MM.1S (cell line): Measurements from ENCODE around the gene OTOP2.
A peak's percentile ranks its signal among the peaks of the same experiment; 100 is the strongest.

Experiments used
- DNase-seq: peaks from one replicate; pipeline ENCODE4 v3.0.0-alpha.2; 2015
- H2AFZ ChIP-seq: fragments of 300-600 bp; sonication (generic); 2 replicates; pipeline ENCODE4 v1.6.0; 2016; ENCODE audit warnings: antibody characterized with exemption, low read length
- H3F3A ChIP-seq: fragments of 300-600 bp; sonication (generic); 2 replicates; pipeline ENCODE4 v1.6.1; 2016; ENCODE audit warnings: mild to moderate bottlenecking, antibody characterized with exemption, low read length, moderate library complexity, mixed read lengths; ENCODE audit not compliant: insufficient read depth
- H3K27ac ChIP-seq: fragments of 300-600 bp; sonication (generic); 2 replicates; pipeline ENCODE4 v1.5.1; 2016; ENCODE audit warnings: mild to moderate bottlenecking, low read length
- H3K27me3 ChIP-seq: fragments of 300-600 bp; sonication (generic); replicated peaks from 2 replicates; pipeline ENCODE4 v1.6.0; 2016; ENCODE audit warnings: low read length; ENCODE audit not compliant: insufficient read depth
- H3K36me3 ChIP-seq: fragments of 300-600 bp; sonication (generic); replicated peaks from 2 replicates; pipeline ENCODE4 v1.6.1; 2016; ENCODE audit warnings: mild to moderate bottlenecking, low read length, mixed read lengths; ENCODE audit not compliant: insufficient read depth
- H3K4me1 ChIP-seq: fragments of 300-600 bp; sonication (generic); 2 replicates; pipeline ENCODE4 v1.6.1; 2016; ENCODE audit warnings: low read length, mixed read lengths
- H3K4me2 ChIP-seq: fragments of 300-600 bp; sonication (generic); 2 replicates; pipeline ENCODE4 v1.6.0; 2016; ENCODE audit warnings: low read depth, low read length
- H3K4me3 ChIP-seq: fragments of 300-600 bp; sonication (generic); 2 replicates; pipeline ENCODE4 v1.5.1; 2016; ENCODE audit warnings: low read length, mixed read lengths
- H3K79me2 ChIP-seq: fragments of 300-600 bp; sonication (generic); 2 replicates; pipeline ENCODE4 v1.6.1; 2016; ENCODE audit warnings: mixed run types, low read length, mixed read lengths
- H3K9ac ChIP-seq: fragments of 300-600 bp; sonication (generic); 2 replicates; pipeline ENCODE4 v1.6.1; 2016; ENCODE audit warnings: low read length, mixed read lengths
- H3K9me2 ChIP-seq: fragments of 300-600 bp; sonication (generic); replicated peaks from 2 replicates; pipeline ENCODE4 v1.6.1; 2016; ENCODE audit warnings: mild to moderate bottlenecking, low read length, mixed read lengths; ENCODE audit not compliant: insufficient read depth
- H3K9me3 ChIP-seq: fragments of 300-600 bp; sonication (generic); replicated peaks from 2 replicates; pipeline ENCODE4 v1.6.1; 2016; ENCODE audit warnings: mild to moderate bottlenecking, low read length, mixed read lengths; ENCODE audit not compliant: insufficient read depth
- H4K20me1 ChIP-seq: fragments of 300-600 bp; sonication (generic); 2 replicates; pipeline ENCODE4 v1.6.1; 2016; ENCODE audit warnings: mild to moderate bottlenecking, low read length, moderate library complexity, mixed read lengths; ENCODE audit not compliant: insufficient read depth
- EZH2 ChIP-seq: fragments of 300-600 bp; sonication (generic); optimal IDR thresholded peaks from 2 replicates; pipeline ENCODE3; 2017; ENCODE audit warnings: low read depth, mild to moderate bottlenecking, antibody characterized with exemption, low read length, mixed read lengths
- EZH2phosphoT487 ChIP-seq: fragments of 300-600 bp; sonication (generic); IDR thresholded peaks from 2 replicates; pipeline ENCODE4 v1.6.1; 2018; ENCODE audit warnings: antibody characterized with exemption, low read length
- TF ChIP-seq, protein P1 (sequence below): fragments of 300-600 bp; sonication (generic); IDR thresholded peaks from 2 replicates; pipeline ENCODE4 v1.5.1; 2016; ENCODE audit warnings: antibody characterized with exemption, low read length, mixed read lengths

Gene OTOP2

DNA sequence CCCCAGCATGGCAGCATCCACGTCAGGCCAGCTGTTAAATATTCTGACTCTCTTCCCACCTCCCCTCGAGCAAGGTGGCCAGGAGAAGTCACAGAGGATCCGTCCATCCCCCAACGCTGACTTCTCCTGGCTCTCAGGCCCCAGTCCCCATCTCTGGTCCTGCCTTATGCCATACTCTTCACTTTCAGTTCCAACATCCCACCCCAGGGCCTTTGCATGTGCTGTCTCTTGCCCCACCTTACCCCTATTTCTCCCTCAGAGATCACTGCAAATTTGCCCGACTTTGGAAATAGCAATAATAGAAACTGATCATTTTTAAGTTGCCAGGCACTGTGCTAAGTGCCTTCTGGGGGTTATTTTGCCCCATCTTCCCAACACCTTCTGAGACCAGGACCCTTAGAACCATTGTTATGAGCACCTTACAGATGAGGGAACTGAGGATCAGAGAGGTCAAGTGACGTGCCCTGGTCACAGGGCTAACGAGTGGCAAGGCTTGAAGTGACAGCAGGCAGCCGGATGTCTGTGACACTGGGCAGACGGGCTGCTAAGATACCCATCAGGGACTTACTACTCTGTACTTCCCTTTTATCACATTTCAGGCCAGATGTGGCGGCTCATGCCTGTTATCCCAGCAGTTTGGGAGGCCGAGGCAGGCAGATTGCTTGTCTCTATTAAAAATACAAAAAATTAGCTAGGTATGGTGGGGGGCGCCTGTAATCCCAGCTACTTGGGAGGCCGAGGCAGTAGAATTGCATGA is 30.8 kb downstream of the OTOP2 start:
- H3K9ac ChIP-seq = no peak overlapping the region
- H3K4me3 ChIP-seq = no peak overlapping the region
- H2AFZ ChIP-seq = no peak overlapping the region
- no peaks in the 10 kb centered on the region for H3K79me2 ChIP-seq
- H4K20me1 ChIP-seq = no peaks in the 10 kb centered on the region
- H3K27ac ChIP-seq = no peak overlapping the region
- H3K4me1 ChIP-seq = no peaks in the 10 kb centered on the region
- H3K36me3 ChIP-seq = no peaks in the 10 kb centered on the region
- no peaks in the 10 kb centered on the region for H3F3A ChIP-seq
- no peak for DNase-seq
- H3K9me2 ChIP-seq = no peaks in the 10 kb centered on the region
- TF ChIP-seq EZH2phosphoT487 (no peak), EZH2 (no peak)
- TF ChIP-seq, protein P1, sequence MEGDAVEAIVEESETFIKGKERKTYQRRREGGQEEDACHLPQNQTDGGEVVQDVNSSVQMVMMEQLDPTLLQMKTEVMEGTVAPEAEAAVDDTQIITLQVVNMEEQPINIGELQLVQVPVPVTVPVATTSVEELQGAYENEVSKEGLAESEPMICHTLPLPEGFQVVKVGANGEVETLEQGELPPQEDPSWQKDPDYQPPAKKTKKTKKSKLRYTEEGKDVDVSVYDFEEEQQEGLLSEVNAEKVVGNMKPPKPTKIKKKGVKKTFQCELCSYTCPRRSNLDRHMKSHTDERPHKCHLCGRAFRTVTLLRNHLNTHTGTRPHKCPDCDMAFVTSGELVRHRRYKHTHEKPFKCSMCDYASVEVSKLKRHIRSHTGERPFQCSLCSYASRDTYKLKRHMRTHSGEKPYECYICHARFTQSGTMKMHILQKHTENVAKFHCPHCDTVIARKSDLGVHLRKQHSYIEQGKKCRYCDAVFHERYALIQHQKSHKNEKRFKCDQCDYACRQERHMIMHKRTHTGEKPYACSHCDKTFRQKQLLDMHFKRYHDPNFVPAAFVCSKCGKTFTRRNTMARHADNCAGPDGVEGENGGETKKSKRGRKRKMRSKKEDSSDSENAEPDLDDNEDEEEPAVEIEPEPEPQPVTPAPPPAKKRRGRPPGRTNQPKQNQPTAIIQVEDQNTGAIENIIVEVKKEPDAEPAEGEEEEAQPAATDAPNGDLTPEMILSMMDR = no peak
- peaks cover 75% of the 10 kb centered on the region for H3K27me3 ChIP-seq
- no peaks in the 10 kb centered on the region for H3K9me3 ChIP-seq
- H3K4me2 ChIP-seq = no peak overlapping the region

DNA sequence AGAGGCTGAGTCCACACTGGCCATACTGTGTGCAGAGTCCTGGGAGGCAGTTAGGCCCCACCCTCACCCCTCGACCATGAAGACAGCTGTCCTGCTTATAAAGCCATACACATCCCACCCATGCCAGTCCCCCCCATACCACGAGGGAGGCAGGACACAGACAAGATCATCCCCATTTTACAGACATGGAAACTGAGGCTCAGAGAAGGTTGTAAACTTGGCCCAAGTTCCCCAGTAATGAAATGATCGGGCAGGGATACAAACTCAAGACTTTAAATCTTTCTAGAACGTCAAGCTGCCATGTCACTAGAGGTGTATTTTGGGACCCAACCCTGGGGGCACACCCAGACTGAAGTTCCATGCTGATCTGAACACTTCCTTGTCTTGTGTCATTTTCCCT is 32.0 kb downstream of the OTOP2 start:
- H3K79me2 ChIP-seq = no peaks in the 10 kb centered on the region
- peaks cover 4% of the 10 kb centered on the region for H3K4me1 ChIP-seq
- no peak for DNase-seq
- H3F3A ChIP-seq = no peaks in the 10 kb centered on the region
- no peak overlapping the region for H3K4me2 ChIP-seq
- H3K9me2 ChIP-seq = no peaks in the 10 kb centered on the region
- H3K9ac ChIP-seq = no peak overlapping the region
- H3K27ac ChIP-seq = no peak overlapping the region
- H2AFZ ChIP-seq = no peak overlapping the region
- no peak overlapping the region for H3K4me3 ChIP-seq
- no peaks in the 10 kb centered on the region for H4K20me1 ChIP-seq
- TF ChIP-seq, protein P1 = no peak
- no peak for TF ChIP-seq EZH2
- TF ChIP-seq EZH2phosphoT487 = no peak
- H3K27me3 ChIP-seq = peaks cover 62% of the 10 kb centered on the region
- H3K36me3 ChIP-seq = no peaks in the 10 kb centered on the region
- no peaks in the 10 kb centered on the region for H3K9me3 ChIP-seq

DNA sequence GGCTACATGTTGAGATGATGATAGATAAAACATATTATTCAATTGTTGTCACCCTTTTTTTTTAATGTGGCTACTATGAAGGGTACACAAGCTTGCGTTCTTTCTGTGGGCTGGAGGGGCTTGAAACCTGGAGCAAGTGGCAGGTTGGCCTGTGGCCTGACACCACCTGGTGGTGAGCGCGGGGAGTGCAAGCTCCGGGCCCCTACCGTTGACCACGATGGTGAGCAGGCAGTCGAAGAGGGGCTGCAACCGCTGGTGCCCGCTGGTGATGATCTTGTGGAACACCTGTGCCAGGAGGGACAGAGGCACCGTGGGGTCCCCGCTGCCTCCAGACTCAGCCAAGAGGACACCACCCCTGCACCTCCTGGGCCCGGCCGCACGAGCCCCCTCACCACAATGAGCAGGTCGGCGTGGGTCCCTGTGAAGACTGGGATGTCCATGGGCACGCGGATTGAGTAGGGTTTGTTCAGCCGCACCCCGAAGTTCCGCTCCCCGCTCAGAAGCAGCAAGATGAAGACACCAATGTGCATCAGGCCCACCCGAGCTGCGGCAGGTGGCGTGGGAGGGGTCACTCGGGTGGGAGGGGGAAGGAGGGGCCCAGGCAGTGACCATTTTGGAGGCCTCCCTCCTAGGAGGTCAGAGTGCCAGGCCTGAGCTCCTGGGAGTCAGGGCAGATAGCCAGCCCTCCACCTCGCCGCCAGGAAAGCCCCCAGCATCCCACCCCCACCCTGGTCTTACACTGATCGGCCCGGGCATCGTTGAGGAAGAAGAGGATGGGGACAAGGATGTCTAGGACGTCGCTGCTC is 34.1 kb downstream of the OTOP2 start:
- Histone ChIP-seq H4K20me1 (no peaks in the 10 kb centered on the region), H3K9ac (no peak overlapping the region), H3K4me2 (no peak overlapping the region), H3K27me3 (peaks cover 44% of the 10 kb centered on the region), H3K79me2 (no peaks in the 10 kb centered on the region), H3K9me3 (no peaks in the 10 kb centered on the region), H3K4me3 (no peak overlapping the region), H3K27ac (no peak overlapping the region), H2AFZ (no peak overlapping the region), H3K4me1 (peaks cover 4% of the 10 kb centered on the region), H3K9me2 (no peaks in the 10 kb centered on the region), H3K36me3 (no peaks in the 10 kb centered on the region), H3F3A (no peaks in the 10 kb centered on the region)
- TF ChIP-seq EZH2phosphoT487 = no peak
- TF ChIP-seq, protein P1 = peak; percentile 88
- peak; percentile 54 for DNase-seq
